HG02642 (cell line): ENCODE results near the gene TRABD2A.
"Not testable (repeated sequence)": the region's sequence is repeated elsewhere in the genome, so short reads cannot be mapped to it uniquely, and the experiment has no call there.

Experiments used
- ATAC-seq: cut with Tn5 transposase; IDR thresholded peaks from one replicate; pipeline ENCODE4 v1.9.1; 2021; ENCODE audit warnings: mild to moderate bottlenecking; ENCODE audit not compliant: unreplicated experiment, poor library complexity

Gene TRABD2A

DNA sequence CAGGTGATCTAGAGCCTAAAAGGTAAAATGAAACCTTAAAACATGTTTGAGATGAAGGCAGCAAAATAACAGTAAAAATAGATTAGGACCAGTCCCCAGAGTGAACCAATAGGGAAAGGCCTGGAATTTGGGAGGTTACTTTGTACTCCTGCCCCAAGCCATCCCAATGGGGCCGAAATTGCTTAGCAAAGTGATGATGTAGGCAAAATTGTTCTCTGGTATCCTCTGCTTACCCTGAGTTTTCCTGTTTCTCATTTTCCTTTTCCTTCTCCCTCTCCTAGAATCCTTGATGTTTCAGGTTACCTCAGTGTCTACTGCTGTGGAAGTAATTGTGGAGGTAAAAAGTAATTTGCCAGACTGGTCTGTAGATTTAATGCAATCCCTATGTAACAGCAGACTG lies 92.9 kb downstream of the TRABD2A start:
- ATAC-seq = no peak

DNA sequence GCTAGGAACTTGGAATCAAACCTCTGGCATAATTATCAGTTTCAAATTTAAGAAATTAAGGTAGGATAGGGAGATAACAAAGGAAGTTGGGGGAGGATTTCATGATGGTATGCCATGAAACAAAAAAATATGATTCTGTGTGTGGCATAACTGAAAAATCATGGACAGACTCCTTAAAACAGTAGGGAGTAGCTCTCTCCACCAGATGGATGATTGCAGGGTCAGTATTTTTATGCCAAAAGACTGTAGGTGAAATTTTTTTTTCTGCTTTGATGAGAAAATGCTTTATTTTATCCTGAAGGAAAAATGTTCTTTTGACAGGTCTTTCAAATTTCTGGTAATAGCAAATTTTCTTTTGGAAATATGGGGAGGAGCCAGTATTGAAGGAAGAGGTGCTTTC lies 94.3 kb downstream of the TRABD2A start:
- ATAC-seq = no peak

DNA sequence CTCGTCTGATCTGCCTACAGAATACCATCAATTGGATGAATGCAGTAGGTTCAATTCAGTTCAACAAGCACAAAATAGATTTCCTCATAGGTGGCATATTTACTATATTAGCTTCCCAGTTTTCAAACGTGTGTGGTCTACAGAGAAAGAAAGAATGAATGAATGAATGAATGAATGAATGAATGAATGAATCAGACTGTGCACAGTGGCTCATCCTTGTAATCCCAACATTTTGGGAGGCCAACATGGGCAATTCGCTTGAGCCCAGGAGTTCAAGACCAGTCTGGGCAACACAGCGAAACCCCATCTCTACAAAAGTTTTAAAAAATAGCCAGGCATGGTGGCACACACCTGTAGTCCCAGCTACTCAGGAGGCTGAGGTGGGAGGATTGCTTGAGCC lies 94.9 kb downstream of the TRABD2A start:
- ATAC-seq = no peak

DNA sequence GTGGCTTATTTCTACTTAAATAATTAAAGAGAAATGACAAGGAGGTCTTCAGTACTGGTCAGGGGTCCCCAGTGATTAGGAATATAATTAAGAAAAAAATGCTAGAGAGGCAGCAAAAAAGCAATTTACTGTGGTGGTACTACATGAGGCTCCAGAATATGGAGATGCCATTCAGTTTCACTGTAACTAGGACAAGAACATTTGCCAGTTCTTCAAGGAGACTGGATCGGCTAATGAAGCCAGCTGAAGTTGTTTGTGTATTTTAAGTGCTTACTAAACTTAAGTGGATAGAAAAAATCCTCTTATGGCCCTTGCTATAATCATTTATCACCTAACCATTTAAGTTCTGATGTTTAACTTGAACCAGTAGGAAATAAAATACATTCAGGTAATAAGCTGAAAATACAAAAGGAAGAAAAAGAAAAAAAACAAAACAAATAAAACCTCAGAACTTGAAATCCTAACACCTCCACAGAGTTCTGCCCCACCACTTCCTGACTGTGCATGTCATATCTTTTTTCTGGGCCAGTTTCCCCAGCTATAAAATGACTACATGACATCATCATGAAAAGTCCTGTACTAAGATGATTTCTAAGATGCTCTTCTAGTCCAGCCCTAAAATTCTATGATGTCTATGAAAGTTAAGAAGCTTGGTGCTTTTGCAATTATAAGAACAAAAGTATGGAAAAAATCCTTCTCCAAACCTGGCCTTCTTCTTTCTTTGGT lies 98.0 kb downstream of the TRABD2A start:
- no peak for ATAC-seq

DNA sequence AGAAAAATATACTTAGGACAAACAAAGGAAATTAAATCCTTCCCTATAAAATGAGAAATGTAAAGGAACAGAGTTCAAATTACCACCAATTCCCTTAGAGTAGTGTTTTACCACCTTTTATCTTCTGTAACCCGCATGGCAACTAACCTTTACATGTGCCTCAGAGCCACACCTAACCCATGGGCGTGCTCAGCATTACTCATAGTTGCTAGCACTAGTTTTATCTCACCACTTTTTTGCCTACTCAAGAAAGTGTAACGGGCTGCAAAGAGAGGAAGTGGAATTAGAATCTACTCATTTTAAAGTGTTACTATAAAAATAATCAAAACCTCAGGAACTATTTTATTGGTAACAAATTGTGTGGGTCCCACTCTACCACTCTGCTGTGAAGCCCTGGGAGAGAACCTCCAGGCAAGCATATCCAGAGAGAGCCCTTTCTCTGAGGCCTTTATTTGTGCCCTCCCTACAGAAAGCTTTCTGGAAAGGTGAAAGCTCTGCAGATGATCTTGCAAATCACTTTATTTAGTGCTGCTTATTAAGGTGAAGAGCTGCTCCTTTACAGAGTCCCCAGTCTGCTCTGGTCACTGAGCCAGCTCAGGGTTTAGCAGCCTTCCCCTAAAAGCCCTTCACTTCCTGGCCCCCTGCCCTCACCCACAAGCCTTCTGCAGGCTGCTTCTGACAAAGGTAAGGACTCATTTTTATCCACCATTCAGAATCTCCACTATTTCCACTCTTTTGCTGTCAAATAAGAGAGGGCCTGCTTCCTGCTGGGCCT lies 98.8 kb downstream of the TRABD2A start:
- ATAC-seq = peak; percentile 83

DNA sequence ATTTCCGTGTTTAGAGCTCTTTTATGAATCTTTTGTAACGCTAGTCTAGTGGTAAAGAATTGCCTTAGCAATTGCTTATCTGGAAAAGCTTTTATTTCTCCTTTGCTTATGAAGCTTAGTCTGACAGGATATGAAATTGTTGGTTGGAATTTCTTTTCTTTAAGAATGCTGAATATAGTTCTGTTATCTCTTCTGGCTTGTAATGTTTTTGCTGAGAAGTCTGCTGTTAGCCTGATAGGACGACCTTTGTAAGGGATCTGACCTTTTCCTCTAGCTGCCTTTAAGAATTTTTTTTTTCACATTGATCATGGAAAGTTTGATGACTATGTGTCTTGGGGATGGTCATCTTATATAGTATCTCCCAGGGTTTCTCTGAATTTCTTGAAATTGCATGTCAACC lies 101.1 kb downstream of the TRABD2A start:
- no peak for ATAC-seq

GRCh38 chr2:84778911-84779690 lies 101.8 kb downstream of the TRABD2A start:
- ATAC-seq = no peak

GRCh38 chr2:84776011-84776410 lies 104.9 kb downstream of the TRABD2A start:
- no peak for ATAC-seq

DNA sequence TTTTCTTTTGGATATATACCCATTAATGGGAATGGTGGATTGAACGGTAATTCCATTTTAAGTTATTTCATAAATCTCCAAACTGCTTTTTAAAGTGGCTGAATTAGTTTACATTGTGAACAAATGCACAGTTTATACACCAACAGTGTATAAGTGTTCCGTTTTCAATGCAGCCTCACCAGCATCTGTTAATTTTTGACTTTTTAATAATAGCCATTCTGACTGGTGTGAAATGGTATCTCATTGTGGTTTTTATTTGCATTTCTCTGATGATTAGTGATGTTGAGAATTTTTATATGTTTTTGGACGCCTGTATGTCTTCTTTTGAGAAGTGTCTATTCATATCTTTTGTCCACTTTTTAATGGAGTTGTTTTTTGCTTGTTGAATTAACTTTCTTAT lies 107.3 kb downstream of the TRABD2A start:
- not testable (repeated sequence) for ATAC-seq
